DMS114 treated with DMSO at 0.1 percent for 48 hours (cell line): ENCODE measurements around the gene YTHDF1.

Experiments
- DNase-seq: peaks from one replicate; lab custom pipeline; 2025; ENCODE audit not compliant: unreplicated experiment; lab: John Stamatoyannopoulos, UW

The YTHDF1 gene

GRCh38 chr20:63186528-63187316, 29.2 kb downstream of the YTHDF1 start:
- no peak for DNase-seq

GRCh38 chr20:63186084-63186483, 29.8 kb downstream of the YTHDF1 start:
- no peak for DNase-seq

- no peak for DNase-seq
Observed at GRCh38 chr20:63185215-63185796, 30.6 kb downstream of the YTHDF1 start.

- DNase-seq: no peak
Observed at GRCh38 chr20:63183422-63184146, 32.3 kb downstream of the YTHDF1 start.

DNA sequence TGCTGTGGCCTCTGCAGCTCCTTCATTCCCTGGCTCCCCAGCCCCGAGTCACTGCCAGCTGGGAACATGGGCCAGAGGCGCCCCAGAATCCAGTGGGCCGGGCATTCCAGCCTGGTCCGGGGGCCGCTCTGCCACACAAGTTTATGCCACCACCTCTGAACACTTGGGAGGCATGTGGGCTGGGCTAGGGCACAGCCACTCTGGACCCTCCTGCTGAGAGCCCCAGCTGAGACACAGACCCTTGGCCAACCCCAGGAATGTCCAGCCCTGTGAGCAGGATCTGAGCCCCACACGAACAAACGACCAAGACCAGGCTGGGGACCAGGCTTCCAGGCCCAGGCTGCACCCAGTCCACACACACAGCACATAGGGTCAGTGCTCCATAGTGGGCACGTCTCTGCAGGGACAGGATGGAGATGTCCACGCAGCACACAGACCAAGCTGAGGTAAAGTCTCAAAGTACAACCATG, 33.0 kb downstream of the YTHDF1 start:
- DNase-seq: no peak

- no peak for DNase-seq
Observed at GRCh38 chr20:63182425-63182824, 33.5 kb downstream of the YTHDF1 start.

DNA sequence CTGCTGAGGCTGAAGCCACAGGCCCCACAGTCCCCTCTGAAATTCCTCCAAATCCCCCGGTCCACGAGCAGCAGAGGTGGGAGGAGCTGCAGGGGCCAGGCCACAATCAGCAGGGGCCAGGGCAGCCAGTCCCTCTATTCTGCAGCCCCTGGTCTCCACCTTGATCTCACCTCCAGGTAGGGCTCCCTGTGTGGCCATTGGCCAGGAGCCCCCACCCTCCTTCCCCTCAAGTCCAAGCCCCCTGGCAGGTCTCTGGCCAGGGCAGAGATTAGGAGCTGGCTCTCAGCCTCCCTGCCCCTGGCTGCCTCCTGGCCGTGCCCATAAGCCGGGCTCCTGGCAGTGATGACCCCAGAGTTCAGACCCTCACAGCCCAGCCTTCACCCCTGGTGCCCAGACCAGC, 34.7 kb downstream of the YTHDF1 start:
- DNase-seq: no peak

DNA sequence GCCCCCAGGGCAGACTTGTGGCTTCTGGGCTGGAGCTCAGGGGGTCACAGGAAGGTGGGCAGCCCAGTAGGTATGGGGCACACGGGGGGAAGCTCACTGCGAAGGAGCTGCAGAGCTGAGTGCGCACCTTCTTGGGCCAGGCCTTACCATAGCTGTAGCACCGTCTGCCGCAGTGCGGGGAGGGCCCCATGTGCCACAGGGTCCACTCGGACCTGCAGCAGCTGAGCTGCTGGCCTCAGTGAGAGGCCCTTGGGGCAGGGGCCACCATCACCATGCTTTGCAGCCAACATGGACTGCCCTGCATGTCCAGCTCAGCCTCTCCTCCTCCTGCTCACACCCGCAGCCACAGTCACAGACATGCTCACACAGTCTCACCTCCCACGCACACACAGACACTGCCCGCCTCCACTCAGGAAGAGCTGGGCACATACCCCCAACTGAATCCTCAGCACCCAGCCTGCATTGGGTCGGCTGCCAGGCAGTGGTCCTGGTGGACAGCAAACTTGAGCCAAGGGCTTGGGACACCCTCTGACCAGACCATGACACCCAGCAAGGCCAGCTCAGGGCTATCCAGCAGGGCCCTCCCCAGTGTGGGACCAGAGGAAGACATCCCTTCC, 35.3 kb downstream of the YTHDF1 start:
- no peak for DNase-seq

GRCh38 chr20:63179687-63180568, 36.0 kb downstream of the YTHDF1 start:
- DNase-seq: no peak

DNA sequence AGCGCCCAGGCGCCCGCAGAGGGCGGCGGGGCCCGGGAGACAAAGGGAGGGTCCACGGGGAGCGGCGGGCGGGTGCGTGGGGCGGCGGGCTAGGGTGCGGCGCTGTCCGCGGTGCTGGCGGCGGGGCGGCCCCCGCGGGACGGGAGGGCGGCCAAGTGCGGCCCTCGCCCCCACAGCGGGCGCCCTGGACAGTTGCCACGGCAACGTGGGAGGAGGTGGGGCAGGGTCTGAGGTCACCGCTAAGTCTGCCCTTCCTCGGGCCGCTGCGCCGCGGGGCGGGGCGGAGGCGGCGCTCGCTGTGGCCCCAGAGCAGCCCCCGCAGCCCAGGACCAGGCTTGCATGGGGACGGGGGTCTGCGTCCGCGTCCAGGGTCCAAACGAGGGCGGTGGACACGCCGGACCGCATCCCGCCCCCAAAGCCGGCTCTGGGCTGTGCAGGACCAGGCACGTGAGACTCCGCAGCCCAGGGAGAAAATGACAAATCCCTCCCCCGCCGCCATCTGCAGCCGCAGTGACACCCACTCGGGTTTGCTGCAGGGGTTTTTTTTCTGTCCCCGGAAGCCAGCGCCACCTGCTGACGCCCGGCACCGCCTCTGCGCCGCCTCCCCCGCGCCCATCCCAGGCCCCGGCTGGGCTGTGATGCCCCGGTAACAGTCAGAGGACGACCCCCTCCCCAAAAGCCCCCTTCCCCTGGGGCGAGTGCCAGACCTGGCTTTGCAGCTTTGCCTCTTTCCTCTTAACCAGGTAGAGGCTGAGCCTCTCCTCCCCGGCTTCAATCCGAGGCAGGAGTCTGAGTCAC, 36.8 kb downstream of the YTHDF1 start:
- peak; percentile 14 for DNase-seq

- DNase-seq: no peak
Observed at GRCh38 chr20:63178446-63178820, 37.5 kb downstream of the YTHDF1 start.

DNA sequence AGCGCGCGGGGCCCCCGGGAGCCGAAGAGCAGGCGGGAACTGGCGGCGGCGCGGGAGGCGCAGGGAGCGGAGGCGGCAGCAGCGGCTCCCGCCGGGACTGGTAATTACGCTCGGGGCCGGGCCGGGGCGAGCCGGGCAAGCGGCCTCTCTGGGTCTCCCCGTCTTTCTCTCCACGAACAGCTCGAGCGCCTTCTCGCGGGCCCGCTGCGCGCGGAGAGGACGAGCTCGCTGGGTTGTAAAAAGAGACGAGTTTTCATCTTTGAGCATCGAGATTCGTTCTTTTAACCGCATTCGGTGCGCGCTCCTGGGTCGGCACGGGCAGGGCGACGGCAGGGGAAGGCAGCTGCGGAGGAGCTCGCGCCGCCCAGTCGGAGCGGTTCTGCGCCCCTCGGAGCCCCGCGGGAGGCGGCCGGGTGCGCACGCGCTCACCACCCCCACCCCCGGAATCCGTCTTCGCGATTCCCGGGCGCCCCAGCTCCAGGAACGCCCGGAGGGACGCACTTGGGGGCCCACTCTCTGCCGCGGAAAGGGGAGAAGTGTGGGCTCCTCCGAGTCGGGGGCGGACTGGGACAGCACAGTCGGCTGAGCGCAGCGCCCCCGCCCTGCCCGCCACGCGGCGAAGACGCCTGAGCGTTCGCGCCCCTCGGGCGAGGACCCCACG, 38.0 kb downstream of the YTHDF1 start:
- no peak for DNase-seq

- DNase-seq: no peak
Observed at GRCh38 chr20:63177134-63177784, 38.7 kb downstream of the YTHDF1 start.

- DNase-seq: no peak
Observed at GRCh38 chr20:63176427-63177133, 39.4 kb downstream of the YTHDF1 start.

- DNase-seq: no peak
Observed at GRCh38 chr20:63176034-63176426, 39.9 kb downstream of the YTHDF1 start.

- DNase-seq: no peak
Observed at GRCh38 chr20:63175038-63175895, 40.7 kb downstream of the YTHDF1 start.

DNA sequence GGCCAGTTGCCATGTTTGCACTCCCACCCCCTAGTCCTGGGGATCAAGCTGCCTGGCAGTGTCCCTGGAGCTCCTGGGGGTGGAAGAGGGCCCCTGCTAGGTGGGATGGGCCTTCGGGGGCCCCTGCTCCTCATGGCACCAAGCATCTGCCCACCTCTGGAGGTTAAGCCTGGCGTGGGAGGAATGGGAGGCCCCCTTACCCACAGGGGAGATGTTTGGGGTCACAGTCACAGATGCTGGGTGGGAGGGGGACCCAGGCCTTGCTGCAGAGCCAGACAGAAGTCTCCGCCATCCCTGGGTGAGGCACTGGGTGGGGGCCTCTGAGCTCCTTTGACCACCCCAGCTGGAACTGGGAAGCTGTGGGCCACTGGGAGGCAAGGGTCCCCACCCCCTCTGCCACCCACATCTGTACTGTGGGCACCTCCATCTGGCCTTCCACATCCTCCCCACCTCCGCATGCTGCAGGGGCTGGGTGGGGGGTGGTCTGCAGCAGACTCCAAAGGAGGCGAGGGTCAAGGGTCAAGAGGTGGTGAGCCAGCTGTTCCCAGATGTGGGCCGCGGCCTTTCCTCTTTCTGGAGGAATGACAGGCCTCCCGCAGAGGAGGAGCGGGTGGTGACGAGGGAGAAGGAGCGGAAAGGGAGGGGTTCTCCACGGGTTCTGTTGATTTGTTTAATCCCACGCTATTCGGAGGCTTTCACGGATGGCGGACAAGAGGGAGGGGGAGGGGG, 41.5 kb downstream of the YTHDF1 start:
- no peak for DNase-seq
